GM18867 (cell line): ENCODE measurements around the gene NDUFA3.

Experiments used
- ATAC-seq: cut with Tn5 transposase; IDR thresholded peaks from one replicate; pipeline ENCODE4 v1.9.1; 2021; ENCODE audit warnings: mild to moderate bottlenecking, moderate library complexity; ENCODE audit not compliant: unreplicated experiment

NDUFA3 gene

DNA sequence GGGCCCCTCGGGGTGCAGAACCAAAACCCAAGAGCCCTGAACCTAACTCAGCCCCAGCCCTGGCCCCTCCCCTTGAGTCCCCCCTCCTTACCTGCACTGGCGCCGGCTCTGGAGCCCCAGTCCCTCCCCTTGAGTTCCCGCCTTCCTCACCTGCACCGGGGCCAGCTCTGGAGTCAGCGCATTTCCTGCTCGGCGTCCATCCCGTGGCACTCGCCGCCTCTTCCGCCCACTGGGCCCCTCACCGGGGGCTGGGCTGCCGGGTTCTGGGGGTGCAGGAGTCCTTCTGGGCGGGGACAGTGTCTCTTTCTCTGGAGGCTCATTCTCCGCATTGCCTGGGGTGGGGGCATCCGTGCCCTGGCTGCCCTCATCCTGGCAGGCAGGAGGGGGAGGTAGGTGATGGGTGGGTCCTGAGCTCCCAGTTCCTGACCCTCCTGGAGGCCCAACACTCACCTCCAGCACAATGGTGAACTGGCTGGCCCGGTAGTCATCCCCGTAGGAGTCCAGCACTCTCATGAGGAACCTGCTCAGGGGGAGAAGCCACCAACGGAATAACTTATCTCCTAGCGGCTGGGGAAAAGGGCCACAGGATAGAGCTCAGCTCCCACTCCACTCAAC lies 5.3 kb downstream of the NDUFA3 start:
- no peak for ATAC-seq

DNA sequence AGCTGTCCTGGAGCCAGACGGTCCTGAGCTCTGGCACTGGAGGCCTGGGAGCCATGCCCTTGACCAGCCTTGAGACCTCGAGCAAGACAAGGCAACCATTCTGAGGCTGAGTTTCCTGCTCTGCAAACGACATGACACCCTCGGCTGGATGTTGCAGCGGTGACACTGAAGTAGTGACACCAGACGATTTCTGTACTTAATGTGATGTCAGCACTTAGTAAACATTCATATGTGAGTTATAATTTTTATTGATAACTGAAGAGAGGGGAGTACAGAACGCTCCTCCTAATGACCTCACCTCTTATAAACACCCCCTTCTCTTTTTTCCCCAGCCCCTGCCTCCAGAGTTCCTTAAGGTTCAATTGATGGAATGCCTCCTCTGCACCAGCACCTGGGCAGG lies 5.8 kb downstream of the NDUFA3 start:
- no peak for ATAC-seq

DNA sequence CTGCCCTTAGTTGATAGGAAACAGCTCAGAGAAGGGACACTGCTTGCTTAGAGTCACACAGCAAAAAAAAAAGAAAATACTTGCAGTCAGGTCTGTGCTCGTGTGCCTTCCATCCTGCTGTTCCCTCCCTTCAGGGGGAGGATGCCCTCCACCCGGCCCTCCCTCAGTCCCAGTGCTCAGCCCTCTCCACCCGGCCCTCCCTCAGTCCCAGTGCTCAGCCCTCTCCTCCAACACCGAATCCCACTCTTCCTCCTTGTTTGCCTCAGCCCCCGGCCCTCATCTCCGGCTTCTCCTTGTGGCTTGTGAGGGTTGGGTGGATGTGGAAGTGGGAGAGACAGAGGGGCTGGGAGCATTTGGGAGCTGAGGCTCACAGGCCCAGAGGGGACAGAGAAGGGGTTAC lies 7.0 kb downstream of the NDUFA3 start:
- no peak for ATAC-seq

DNA sequence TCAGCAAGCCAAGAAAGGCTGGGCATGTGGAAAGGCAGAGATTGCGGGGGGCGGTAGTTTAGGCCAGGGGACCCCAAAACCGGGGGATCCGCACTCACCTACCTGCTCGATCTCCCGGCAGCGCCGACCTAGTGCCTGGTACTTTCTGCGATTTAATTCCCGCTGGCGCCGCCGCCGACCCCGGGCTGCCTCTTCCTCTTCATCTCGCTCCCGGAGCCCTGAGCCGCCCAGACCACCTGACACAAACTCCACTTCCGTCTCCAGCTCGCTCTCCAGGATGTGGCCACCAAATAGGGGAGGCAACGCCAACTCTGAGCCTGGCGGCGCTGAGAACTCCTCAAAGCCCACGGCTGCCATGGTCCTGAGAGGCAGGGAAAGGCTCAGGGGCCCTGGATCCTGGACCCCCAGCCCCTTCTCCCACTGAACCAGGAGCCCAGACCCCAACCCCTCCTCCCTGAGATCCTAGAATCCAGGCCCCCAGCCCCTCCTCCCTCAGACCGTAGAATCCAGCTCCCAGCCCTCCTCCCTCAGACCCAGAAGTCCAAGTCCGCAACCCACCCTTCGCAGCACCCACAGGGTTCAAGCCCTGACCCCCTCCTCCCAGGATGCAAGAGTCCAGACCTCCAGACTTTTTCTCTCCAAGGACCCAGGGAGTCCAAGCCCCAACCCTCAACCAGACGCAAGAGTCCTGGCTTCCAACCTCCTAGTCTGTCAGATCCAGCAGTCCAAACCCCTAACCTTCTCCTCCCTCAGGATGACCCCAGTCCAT lies 11.9 kb downstream of the NDUFA3 start:
- ATAC-seq, result no peak

DNA sequence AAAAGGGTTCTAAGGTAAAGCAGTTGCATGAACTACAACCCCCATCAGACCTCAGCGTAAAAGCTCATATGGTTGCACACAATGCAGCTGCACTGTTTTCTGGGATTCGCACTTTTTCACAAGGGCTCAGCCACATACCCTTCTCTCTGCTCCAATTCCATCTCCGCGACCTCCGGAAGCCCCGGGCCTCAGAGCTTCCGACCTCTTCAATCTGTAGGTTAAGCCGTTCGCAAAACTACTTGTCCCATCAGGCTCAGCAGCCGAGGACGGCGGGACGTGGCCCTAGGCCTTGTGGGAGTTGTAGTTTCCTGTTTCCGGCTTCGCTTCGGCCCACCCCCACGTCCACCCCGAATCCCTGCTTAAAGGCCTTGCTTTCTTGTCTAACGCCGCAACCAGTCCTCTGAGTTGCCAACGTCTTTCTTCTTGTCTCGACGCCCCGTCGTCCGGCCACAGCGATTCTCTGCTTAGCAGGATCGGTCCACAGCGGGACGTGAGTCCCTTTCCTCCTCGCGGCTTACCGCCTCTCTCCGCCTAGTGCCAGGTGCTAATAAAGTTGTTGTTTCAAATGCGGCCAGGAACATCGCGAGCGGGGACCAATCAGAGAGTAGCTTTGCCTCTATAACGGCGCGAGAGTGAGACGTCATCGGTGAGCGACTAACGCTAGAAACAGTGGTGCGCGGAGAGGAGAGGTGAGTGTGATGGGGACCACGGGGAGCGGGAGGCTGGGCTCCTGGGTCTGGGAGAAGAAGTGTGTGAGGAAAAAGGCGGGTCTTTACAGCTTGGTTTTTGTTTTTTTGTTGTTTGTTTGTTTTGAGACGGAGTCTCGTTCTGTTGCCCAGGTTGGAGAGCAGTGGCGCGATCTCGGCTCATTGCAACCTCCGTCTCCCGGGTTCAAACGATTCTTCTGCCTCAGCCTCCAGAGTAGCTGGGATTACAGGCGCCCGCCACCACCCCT lies 12.7 kb downstream of the NDUFA3 start, which contains the start of the genes PRPF31 and TFPT:
TSS of gene PRPF31 (plus strand) at position 646 of the 955 bp plus-strand sequence. CDS start 2,525 bp downstream, outside the sequence.
TSS of gene TFPT (minus strand) at position 549 of the 955 bp plus-strand sequence. CDS start at position 161, 388 bp downstream.
- ATAC-seq, result peak; percentile 85

DNA sequence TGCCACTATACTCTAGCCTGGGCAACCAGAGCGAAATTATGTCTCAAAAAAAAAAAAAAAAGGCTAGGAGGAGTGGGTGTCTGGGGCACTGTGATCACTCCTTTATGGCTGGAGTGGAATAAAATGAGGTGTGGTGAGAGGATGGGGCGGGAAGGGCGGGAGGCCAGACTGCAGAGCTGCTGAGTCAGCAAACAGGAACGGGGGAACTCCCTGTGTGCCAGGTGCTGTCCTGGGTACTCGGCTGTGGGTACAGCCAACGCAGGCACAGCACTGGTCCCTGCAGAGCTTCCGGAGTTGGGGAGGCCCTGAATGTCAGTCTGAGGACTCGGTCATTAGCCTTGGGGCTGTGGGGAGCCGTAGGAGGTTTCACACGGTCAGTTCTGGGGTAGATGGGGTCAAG lies 18.6 kb downstream of the NDUFA3 start:
- ATAC-seq, result no peak

DNA sequence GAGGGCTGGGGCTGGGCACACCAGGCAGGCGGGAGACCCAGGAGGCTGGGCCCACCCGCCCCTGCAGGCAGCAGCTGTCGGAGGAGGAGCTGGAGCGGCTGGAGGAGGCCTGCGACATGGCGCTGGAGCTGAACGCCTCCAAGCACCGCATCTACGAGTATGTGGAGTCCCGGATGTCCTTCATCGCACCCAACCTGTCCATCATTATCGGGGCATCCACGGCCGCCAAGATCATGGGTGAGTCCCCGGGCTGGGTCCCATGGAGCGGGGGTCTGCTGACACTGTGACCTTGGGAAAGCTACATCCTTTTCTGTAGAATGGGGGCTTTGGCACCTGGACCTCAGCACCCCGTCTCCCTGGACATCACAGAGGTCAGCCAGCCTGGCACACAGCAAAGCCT lies 21.0 kb downstream of the NDUFA3 start:
- no peak for ATAC-seq

DNA sequence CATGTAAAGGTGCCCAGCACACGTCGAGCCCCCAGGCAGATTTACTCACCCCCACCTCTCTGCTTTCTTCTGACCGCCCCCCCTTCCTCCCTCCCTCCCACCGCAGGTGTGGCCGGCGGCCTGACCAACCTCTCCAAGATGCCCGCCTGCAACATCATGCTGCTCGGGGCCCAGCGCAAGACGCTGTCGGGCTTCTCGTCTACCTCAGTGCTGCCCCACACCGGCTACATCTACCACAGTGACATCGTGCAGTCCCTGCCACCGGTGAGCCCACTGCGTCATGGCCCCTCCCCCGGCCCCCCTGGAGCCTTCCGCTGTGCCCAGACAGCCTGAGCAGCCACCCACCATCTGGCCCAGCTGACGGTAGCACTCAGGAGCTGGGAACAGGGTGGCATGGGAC lies 21.7 kb downstream of the NDUFA3 start:
- ATAC-seq, result no peak

DNA sequence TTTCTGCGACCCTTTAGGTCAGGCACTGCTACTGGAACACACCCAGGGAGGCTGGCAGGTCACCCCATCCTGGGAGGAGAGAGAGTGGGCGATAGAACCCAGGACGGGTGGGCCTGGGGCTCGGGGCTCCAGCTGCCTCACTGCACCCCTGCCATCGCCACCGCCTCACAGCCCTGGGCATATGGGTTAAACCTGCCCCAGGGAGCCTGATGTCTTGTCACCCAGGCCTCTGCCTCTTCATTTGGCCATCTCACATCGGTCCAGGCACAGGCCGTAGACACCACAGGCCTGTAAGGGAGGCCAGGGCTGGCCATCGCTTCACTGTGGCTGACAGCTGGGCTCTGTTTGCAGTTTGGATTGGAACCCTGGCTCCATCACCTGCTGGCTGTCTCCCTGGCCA lies 23.1 kb downstream of the NDUFA3 start:
- ATAC-seq, result no peak

DNA sequence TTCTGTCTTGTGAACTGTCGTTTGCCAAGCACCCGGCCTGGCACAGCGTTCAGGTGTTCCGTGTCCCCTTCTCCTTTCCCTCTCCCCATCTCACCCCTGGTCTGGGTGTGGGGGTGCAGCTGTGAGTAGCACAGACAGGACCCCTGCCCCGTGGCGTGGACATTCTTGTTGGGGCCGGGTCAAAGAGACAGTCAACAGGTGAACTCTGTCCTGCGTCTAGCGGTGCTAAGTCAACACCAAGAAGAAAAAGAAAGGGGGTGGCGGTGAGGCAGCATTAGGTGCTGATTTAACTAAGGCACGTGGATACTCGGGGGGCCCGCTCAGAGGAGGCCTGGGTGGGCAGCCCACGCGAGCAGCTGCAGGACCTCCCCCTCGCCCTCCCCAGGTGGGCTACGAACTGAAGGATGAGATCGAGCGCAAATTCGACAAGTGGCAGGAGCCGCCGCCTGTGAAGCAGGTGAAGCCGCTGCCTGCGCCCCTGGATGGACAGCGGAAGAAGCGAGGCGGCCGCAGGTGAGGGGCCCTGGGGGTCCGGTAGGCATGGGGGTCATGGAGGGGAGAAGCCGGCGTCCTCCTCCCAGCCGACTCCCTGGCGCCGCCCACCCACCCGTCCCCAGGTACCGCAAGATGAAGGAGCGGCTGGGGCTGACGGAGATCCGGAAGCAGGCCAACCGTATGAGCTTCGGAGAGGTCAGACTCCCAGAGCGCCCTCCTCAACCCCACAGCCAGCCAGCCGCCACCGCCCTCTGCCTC lies 25.2 kb downstream of the NDUFA3 start:
- no peak for ATAC-seq

DNA sequence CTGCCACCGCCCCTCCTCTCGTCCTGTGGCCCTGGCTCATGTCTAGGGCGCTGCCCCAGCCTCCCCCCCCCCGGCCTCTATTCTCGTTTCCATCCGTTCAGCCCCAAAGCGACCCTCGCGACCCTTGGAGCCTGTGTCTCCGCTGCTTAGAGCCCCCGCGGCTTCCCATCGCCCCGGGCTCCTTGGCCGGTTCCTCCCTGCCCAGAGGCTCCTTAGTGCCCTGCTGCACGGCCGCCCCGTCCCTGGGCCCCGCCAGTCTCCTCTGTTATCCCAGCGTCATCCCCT lies 25.7 kb downstream of the NDUFA3 start:
- no peak for ATAC-seq

DNA sequence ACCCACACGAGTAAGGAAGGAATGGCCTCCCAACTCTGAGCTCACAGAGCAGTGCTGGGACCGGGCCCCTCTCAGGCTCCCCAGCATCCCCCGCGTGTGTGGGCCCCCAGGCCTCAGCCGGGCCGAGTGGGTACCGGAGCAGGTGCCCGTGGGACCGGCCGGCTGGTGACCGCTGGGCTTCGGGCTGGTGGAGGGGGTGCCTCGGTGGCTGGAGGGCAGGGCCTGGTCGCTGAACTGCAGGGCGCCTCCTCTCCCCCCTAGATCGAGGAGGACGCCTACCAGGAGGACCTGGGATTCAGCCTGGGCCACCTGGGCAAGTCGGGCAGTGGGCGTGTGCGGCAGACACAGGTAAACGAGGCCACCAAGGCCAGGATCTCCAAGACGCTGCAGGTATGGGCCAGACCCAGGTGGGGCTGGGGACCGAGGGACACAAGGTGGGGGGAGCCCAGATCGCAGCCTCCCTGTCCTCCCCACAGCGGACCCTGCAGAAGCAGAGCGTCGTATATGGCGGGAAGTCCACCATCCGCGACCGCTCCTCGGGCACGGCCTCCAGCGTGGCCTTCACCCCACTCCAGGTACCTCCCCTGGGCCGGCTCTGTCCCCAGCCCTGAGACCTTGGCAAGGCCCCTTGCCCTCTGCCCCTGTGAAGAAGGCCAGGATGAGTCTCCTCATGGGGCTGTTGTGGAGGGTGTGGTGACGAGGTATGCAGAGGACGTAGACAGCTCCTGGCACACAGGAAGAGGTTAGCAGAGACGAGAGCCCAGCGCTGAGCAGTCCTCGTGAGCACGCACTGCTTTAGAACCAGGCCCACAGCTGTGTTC lies 26.4 kb downstream of the NDUFA3 start:
- ATAC-seq, result no peak

DNA sequence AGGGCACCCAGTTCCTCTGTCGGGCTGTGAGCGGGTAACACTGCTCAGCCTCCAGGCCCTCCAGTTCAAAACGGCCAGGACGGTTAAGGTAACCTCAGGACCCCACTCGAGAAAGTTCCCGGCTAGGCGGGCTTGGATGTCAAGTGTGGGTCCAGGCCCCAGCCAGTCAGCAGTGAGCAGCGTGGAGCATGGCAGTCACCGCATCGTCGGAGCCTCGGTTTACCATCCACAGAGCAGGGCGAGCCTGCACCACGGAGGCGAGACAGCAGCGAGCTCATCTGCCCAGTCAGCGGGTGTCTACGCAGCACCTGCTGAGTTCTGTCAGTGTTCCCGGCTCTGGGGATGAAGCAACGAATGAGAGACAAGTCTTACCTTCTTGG lies 27.0 kb downstream of the NDUFA3 start:
- no peak for ATAC-seq

DNA sequence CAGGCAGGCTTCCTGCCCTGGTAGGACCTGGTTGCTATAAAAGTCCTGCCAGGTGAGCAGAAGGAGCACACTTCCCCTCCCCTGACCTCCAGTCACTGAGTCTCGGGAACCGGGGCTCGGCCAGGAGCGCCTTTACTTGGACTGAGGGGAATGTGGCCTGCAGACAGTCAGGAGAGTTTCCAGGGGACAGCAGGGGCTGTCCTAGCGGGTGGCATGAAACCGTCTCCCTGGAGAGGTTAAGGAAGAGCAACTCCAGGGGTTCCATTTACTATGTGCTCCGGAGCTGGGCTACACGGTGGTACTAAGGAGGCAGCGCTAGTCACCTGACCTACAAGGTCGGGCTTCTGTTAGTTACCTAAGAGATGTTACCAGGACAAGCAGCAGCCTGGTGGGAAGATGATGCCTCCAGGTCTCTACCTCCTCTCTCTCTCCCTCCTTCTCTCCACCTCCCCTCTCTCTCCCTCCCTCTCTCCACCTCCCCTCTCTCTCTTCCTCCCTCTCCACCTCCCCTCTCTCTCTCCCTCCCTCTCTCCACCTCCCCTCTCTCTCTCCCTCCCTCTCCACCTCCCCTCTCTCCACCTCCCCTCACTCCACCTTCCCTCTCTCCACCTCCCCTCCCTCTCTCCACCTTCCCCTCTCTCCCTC lies 30.8 kb downstream of the NDUFA3 start:
- ATAC-seq, result no peak

DNA sequence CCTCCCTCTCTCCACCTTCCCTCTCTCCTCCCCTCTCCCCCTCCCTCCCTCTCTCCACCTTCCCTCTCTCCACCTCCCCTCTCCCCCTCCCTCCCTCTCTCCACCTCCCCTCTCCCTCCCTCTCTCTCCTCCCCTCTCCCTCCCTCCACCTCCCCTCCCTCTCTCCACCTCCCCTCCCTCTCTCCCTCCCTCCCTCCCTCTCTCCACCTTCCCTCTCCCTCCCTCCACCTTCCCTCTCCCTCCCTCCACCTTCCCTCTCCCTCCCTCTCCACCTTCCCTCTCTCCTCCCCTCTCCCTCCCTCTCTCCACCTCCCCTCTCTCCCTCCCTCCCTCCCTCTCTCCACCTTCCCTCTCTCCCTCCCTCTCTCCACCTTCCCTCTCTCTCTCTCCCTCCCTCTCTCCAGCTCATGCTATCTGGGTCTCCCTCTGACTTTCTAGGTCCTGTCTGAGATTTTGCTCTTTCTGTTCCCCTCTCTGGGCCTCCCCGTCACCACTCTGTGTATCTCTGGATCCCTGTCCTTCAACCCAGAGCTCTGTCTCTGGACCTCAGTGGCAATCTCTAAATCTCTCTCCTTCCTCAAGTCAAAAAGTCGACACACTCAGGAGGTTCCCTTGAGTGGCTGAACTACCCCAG lies 31.4 kb downstream of the NDUFA3 start:
- no peak for ATAC-seq

DNA sequence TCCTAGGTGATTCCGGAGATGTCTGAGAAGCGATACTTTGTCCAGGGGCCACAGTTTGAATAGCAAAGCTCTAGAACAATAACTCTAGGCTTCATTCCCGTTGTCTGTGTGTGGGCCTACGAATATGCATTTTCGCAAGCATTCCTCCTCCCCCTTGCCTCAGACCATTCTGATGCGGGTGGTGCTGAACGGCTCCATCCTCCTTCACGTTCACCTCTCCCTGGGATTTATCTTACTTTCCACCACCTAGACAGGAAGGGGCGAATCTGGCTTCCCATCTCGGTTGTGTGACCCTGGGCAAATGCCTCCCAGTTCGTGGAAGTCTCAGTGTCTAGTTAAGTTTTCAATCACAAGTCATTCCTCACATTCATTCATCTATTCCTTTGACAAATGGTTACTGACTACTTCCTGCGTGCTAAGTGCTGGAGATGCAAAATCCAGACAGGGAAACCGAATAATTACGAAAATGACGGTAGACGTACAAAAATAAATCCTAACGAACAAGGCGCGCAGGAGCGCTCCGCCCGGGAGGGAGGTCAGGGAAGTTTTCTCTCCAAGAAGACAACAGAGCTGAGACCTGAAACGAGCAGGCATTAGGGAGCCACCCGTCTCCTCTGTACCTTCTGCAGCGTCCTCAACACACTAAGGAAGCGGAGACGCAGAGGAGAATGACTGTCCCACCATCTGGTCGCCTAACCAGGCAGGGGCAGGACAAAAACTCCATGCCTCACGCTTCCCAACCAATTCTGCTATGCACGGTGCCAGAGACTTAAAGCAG lies 33.6 kb downstream of the NDUFA3 start:
- ATAC-seq, result no peak

DNA sequence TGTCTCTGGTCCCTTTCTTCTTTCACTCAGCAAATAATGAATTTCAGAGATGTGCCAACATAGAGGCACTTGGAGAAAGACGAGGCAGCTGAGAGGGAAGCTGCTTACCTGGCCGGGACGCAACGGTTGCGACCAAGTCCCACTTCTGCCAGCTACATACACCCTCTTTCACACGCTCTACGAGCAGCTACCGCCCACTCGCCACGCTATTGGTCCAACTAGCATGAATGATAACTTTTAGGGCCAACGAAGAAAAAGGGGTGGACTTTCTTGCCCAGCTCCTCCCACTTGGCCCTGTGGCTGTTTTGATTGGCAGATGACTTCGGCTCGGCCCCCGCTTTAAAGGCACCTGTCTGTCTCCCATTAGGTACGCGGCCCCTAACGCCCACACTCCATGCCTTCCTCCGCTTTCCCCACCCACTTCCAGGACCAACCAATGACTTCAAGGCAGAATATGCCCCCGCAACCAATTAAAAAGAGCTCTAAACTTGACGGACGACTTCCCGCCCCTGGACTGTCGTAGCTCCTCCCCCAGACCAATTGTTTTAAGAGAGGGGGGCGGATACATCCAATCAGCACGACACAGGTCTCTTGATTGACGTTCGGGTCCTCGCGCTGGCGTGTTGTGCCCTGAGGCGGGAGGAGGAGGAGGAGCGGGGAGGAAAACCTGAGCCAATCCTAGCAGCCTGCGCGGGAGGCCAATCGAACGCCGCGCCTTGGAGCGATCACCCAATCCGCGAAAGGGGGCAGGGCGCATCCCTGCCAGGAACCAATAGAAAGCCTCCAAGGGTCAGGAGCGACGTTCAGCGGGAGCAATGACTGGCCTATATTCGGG lies 34.4 kb downstream of the NDUFA3 start:
- peak; percentile 75 for ATAC-seq
